Sciatic nerve (tissue), 2 donors: ENCODE data around the gene PTGER3. TPM values are rescaled to one million over a fixed set of nuclear protein-coding genes. Genes with fewer than 3 reads are reported as not detected.

ENCODE experiments used
- ATAC-seq: fragments of 200-7000 bp; cut with Tn5 transposase; one replicate; pipeline ENCODE4 v1.9.1; 2020; ENCODE audit warnings: mild to moderate bottlenecking, moderate library complexity
- DNase-seq: peaks from one replicate; pipeline ENCODE4 v3.0.0-alpha.2; 2020; ENCODE audit warnings: low spot score
- intact Hi-C: fragments of 100-400 bp; cut with DNase I; formaldehyde crosslinking; loops from one replicate; pipeline ENCODE4 v1.14.2; 2022
- total RNA-seq: library from RNA; stranded (reverse); fragmentation: NEBNext Ultra II Directional; extraction: Animal tissue kit (Norgen Biotek cat#: 25700); gene quantifications from one replicate; pipeline ENCODE4 v1.2.1, GENCODE V29; 2021
- donor health status: DM: no; HTN: no; CAD: no.
- donor health status: DM: no; HTN: no; CAD: no.

Gene PTGER3
- total RNA-seq, 1 donor from 2014 or later: 4.4 TPM

GRCh38 chr1:71054281-71054731, 6.7 kb upstream of the PTGER3 start:
- DNase-seq: no peak
- intact Hi-C loops: no loop called here
- ATAC-seq: peak; percentile 49

- DNase-seq (no peak), ATAC-seq (peak; percentile 26)
- intact Hi-C loops: no loop called here
Measured at GRCh38 chr1:71053758-71054157, 6.1 kb upstream of the PTGER3 start.

- ATAC-seq: no peak
- intact Hi-C loops: no loop called here
- DNase-seq: no peak
Measured at GRCh38 chr1:71053146-71053545, 5.5 kb upstream of the PTGER3 start.

DNA sequence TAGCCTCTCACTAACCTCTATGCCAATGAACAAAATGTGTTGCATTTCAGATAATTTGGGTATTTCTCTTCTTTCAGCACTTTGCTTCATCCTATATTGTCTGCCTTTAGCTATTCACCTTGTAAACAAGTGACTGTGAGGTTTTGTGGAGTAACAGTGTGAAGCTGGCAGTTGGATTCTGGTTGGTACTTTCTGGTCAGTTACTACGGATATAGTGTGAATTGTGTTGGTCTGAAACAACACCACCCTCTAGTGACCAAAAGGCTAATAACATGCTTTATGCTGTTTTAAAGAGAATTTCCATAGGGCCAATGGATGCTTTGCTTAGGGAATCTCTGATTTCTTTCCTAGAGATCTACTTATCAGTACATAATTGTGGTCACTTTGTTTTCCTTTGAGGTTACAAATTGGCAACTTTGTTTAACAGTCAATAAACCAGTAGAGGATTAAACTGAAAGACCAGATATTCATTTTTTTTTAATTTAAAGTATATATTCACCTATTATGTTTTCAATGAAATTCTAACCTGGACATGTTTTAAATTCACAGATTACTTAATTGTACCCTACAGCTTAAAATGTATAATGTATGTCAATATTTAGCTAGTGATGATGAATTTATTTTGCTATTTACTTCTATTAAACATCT, 2.5 kb upstream of the PTGER3 start:
- ATAC-seq: peak; percentile 35
- intact Hi-C loops: no loop called here

GRCh38 chr1:71046891-71047634, 553 bp downstream of the PTGER3 start:
- intact Hi-C loops: no loop called here
- ATAC-seq (peak; percentile 67), DNase-seq (no peak)

More for the DNA sequence above, 2.5 kb upstream of the PTGER3 start:
- no peak for DNase-seq

DNA sequence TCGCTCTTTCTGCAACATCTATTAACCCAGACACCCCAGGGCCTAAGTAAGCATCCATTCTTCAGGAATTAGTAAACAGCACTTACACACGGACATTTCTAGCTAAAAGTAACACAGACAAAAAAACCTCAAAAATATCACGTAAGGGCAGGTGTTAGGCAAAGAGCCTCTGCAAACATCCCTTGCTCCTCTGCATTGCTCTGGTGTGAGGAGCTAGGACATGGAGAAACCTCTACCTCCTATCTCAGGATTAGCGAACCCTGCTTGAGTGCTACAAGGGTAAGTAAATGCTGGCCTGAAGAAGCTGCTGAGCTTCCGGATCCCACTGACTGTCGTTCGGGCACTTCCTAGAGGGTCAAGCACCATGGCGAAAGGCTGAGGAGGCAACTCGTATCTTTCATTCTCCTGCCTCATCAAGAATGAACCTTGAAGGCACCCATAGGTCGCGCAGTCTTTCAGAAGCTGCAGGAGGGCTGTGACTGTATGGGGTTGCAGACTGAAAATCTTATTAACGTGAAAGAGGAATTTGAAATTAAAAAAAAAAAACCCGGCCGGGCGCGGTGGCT, 2.1 kb downstream of the PTGER3 start:
- DNase-seq (no peak), ATAC-seq (no peak)
- intact Hi-C loops: no loop called here

DNA sequence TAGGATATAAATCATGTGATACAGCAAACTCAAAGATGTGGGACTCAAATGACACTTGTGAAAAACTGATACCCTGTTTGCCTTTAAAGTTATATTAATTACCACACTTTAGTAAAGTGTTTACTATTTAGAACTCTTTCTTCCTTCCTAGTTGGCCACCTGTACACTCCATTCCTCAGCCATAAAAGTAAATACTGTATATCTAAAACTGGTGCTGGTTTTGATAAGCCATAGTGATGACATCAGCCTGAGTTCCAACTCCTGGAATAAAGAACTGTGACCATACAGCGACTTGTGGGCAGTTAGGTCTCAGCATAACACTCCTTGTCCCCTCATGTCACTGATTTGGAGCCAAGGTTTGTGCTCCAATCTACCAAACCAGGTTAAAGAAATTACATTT, 2.8 kb downstream of the PTGER3 start:
- DNase-seq (no peak), ATAC-seq (no peak)
- intact Hi-C loops: no loop called here

- intact Hi-C loops: no loop called here
- DNase-seq (no peak), ATAC-seq (no peak)
Measured at GRCh38 chr1:71043065-71043464, 4.6 kb downstream of the PTGER3 start.

DNA sequence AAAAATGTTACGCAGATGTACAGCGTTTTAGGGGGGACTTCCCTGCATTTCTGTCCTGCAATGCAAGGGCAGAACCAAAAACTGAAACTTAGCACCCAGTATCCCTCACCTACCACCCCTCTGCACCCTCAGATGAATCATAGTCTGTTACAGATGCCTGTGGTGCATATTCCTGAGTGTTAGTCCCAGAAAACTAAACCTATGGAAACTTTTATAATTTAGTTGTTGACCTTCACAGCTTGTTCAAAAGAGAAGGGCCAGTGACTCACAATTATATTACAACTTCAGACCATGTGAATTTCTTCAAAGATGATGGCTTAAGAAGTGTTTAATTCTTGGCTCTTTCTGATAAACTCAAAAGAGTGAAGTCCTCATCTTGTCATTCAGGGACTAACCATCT, 5.8 kb downstream of the PTGER3 start:
- DNase-seq: no peak
- no peak for ATAC-seq
- intact Hi-C loops: no loop called here

- no peak for ATAC-seq
Measured at GRCh38 chr1:71039661-71040262, 7.9 kb downstream of the PTGER3 start.

DNA sequence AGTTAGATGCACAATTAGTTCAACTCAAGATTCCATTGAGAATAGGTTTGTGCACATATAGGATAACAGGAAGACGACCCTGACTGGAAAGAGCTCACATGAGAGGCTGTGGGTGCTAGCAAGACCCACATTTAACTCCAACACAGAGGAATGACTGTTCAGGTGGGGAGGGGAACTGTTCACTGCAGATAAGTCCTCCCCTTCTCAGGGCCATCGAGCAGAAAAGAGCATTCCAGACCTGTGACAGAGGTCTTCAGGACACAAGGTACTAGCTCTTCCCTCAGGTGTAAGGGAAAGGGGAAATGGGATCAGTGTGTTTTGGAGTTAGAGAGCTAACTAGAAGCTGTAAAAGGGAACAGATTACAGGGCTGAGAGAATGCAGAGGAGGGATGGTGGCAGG, 8.7 kb downstream of the PTGER3 start:
- intact Hi-C loops: no loop called here
- DNase-seq (no peak), ATAC-seq (no peak)

More at GRCh38 chr1:71039661-71040262, 7.9 kb downstream of the PTGER3 start:
- intact Hi-C loops: no loop called here
- no peak for DNase-seq

DNA sequence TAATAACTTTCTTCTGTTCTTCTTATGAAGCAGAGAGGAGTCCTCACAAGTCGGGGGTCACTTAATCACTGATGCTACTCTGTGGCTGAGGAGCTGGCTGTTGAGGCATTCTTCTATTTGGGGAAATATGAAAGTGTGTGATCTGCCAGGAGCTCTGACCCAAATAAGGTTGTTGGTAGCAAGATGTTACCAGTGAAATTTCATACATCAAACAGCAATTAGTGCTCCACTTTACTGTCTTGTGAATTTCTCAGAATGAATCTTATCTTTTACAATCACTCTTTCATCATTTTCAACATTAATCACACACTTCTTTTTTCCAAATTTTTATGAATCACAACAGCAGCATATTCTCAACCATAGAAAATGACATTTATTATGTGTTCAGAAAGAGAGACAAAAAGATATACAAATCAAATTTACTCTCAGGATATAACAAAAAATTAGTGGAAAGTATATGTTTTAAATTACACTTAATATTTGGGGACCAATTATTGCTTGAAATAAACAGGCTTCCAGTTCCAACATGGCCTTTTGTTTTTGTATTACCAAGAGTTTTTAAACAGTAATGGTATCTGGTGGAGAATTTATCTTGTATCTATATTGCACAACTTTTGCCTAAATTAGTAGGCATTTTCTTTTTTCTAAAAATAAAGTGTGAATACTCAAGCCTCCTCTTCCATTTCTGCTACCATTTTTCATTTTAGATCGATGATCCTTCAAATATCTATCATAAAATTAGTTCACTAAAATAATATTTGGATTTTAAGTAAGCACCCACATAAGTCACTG, 9.6 kb downstream of the PTGER3 start:
- intact Hi-C loops: no loop called here
- ATAC-seq (no peak), DNase-seq (no peak)

GRCh38 chr1:71037066-71037465, 10.6 kb downstream of the PTGER3 start:
- no peak for ATAC-seq
- DNase-seq: no peak
- intact Hi-C loops: no loop called here

DNA sequence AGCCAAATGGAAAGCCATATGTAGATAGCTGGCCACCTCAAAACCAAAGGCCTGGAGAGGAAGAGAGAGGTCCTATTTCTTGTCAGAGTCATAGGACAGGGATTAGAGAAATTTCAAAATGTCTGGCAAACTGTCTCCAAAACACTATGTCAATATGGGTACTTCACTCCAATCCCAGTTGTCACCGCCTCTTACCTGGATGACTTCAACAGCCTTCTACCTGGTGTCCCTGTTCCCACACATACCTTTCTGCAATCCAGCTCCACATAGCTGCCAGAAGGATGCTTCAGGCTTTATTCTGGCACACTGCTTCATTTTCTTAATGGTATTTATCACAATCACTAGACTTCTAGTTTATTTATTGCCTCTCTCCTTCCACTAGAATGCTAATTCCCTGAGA, 14.5 kb downstream of the PTGER3 start:
- intact Hi-C loops: no loop called here
- no peak for ATAC-seq

GRCh38 chr1:71031426-71031825, 16.2 kb downstream of the PTGER3 start:
- DNase-seq (no peak), ATAC-seq (no peak)
- intact Hi-C loops: no loop called here

More for the DNA sequence above, 14.5 kb downstream of the PTGER3 start:
- no peak for DNase-seq

GRCh38 chr1:71030026-71030425, 17.6 kb downstream of the PTGER3 start:
- intact Hi-C loops: no loop called here
- DNase-seq: no peak
- no peak for ATAC-seq

GRCh38 chr1:71028981-71029380, 18.6 kb downstream of the PTGER3 start:
- no peak for DNase-seq
- intact Hi-C loops: no loop called here
- no peak for ATAC-seq

DNA sequence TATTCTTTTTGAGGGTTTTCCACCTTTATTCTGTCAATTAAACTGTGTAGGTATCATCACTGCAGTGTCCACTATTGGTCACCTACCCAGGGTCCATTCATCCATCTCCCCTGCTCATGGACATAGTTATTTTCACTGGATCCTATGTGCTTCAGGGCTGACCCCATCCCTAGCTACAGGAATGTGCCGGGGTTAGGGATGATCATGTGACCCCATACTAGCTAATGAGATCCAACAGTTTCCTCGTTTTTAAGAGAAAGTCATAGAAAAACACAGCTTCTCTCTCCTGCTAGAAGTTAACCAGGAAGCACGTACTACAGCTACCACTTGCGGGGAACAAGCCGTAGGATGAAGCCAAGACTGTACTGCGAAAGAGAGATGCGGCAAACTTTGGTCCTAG, 19.6 kb downstream of the PTGER3 start:
- intact Hi-C loops: no loop called here
- no peak for DNase-seq
- ATAC-seq: no peak

GRCh38 chr1:71026093-71026492, 21.5 kb downstream of the PTGER3 start:
- ATAC-seq (no peak), DNase-seq (no peak)
- intact Hi-C loops: no loop called here
